HG03354 (cell line): ENCODE measurements around the gene RBCK1.
"Not testable (repeated sequence)": the region's sequence is repeated elsewhere in the genome, so short reads cannot be mapped to it uniquely, and the experiment has no call there.

Experiments
- ATAC-seq: cut with Tn5 transposase; IDR thresholded peaks from one replicate; pipeline ENCODE4 v1.9.1; 2021; ENCODE audit warnings: mild to moderate bottlenecking; ENCODE audit not compliant: unreplicated experiment, poor library complexity, severe bottlenecking

Gene RBCK1

DNA sequence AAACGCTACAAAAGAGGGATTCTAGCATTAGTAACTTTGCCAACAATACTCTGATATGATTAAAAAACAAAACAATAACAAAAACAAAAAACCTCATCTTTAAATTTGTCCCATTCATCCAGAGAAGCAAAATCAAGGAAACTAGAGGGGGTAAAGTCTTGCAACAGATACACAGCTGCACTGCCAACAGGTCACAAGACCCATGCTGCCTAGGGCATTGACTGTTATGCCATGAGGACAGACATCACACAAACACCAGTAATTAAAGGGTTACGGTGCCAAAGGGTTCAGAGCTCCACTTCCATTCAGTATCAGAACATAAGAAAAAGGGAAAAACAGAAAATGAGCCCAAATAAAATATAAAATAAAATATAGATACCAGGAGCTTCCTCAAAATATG is 52.6 kb downstream of the RBCK1 start:
- no peak for ATAC-seq

DNA sequence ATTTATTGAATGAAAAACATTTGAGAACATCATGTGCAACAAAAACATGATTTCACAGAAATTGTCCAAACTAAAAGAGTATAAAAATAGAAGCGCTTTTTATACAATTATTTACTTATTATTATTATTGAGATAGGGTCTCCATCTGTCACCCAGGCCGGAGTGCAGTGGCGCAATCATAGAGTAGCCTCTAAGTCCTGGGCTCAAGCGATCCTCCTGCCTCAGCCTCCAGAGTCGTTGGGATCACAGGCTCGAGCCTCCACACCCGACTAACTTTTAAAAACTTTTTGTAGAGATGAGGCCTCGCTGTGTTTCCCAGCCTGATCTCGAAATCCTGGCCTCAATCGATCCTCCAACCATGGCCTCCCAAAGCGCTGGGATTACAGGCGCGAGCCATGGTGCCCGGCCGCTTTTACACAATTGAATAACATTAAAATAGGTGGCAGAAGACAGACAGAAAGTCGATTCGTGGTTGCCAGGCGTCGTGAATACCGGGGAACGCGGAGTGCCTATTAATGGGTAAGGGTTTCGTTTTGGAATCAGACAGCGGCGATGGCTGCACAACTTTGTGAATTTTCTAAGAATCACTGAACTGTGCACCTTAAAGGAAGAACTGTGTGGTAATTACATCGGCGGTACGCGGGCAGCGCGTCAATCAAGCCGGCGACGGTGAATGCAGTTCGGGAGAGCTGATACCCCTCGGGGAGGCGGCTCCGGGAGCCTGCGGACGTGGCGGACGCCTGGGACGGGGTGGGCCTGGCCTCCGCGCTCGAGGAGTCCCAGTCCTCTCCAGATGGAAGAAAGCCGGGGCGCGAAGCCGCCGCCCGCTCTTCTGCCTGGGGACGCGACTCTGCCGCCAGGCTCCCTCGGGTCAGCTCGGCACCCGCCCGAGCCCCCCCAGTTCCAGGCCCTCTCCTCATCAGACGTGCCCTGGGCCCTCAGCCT is 53.4 kb downstream of the RBCK1 start:
- peak; percentile 40 for ATAC-seq

GRCh38 chr20:462199-462991 is 54.3 kb downstream of the RBCK1 start, which contains the start of gene TBC1D20:
TSS of gene TBC1D20 (minus strand) at chr20:462533. CDS start at chr20:462405, 128 bp downstream.
- peak; percentile 95 for ATAC-seq

GRCh38 chr20:467755-468154 is 59.7 kb downstream of the RBCK1 start:
- ATAC-seq: no peak

DNA sequence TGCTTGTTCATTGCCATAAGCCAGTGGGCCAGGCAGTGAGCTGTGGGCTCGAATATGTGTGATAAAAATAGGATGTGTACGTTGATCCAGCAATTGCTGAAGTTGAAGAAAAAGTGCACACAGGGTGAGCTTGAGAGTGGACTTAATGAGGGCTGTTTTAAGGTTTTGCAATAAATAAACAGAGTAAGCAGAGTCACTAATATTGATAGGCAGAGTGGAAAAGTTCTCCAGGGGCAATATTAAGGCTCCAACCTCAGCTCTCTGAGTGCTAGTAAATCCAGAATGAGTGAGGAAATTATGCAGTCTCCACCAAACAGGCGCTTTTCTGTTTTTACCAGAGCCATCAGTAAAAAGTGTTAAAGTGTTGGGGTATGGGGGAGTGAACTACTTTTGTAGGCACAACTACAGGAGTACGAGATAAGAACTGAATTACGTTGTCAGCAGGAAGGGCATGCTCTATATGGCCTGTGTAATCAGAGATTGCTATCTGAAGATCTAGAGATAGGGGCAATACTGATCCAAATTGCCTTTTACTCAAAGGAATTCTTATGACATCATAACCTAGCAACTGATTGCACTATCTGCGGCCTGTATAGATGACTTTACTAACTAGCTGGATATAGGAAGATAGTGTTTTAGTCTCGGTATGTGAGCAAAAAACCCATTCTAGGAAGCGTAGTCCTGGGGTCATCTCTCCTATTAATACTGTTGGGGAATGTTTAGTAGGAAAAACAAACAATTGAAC is 61.8 kb downstream of the RBCK1 start:
- no peak for ATAC-seq

GRCh38 chr20:472137-472846 is 64.2 kb downstream of the RBCK1 start:
- ATAC-seq: no peak

- no peak for ATAC-seq
Observed at GRCh38 chr20:472889-473292, 64.8 kb downstream of the RBCK1 start.

DNA sequence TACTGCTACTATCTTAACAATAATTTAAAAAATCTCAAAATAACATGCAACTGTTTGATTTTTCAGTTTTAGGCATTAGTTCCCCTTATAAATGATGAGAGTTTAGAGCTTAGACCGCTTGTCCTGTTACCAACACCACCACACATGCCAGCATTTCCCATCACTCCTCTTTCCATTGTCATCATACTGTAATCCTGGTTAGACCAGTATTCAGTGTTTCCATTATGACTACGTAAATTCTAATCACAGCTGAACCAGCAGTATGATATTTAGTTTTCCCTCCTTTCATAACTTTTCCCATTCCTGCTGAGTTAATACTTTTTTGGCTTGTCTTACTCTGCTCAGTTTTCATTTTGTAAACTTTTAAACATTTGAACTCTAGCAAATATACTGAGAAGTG is 66.5 kb downstream of the RBCK1 start:
- no peak for ATAC-seq

DNA sequence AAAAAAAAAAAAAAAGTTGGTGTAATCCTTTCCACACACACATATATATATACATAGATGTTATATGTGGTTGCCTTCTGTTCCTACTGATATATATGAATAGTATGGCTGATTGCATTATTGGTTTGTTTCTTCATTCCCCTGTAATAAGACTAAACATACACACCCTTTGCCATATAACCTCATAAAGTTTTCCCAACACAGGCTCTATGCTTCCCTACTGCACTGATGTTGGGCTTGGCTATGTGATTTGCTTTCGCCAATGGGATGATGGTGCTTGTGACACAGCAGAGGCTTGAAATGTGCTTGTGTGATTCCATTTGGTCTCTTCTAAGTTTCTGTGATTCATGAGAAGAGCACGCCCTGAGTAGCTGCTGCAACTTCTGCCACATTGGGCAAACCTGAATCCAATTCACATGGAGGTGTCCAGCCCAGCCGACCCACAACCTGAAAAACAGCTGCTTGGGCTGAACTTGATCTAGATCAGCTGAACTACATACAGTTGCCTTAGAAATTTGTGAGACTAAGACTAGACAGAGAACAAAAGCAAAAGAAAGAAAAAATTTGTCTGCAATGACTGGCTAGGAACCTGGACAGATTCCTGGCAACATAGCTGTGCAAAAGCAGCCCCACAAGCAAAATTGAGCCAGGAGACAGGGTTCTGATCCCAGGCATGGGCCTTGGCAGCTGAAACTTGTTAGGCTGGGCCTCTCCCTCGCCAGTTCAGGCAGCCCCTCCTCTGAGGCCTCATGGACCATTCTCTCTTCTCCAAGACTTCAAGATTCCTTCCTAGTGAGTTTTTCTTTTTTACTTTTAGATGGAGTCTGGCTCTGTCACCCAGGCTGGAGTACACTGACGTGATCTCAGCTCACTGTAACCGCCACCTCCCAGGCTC is 67.6 kb downstream of the RBCK1 start:
- ATAC-seq: no peak

GRCh38 chr20:476561-477249 is 68.6 kb downstream of the RBCK1 start:
- ATAC-seq: not testable (repeated sequence)

- ATAC-seq: no peak
Observed at GRCh38 chr20:478010-478948, 70.2 kb downstream of the RBCK1 start.

- ATAC-seq: no peak
Observed at GRCh38 chr20:478949-479429, 70.9 kb downstream of the RBCK1 start.

GRCh38 chr20:479487-479886 is 71.4 kb downstream of the RBCK1 start:
- ATAC-seq: no peak

DNA sequence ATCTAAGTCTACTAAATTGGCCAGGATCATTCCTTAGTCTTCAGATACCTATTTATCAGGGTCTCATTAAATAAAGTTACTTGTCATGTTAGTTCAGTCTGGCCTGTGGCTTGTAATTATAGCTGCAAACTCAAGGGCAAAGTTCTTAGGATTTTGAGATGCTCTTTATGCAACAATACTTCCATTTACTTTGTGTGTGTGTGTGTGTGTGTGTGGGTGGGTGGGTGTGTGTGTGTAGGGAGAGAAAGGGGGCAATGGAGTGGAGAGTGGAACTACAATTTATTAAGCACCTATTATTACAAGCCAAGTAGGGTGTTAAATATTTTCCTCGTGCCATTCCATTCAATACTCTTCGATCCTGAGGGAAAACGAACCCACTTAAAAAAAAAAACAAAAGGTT is 71.9 kb downstream of the RBCK1 start:
- ATAC-seq: no peak

GRCh38 chr20:481167-481566 is 73.1 kb downstream of the RBCK1 start:
- no peak for ATAC-seq
